H9 (cell line): ENCODE measurements around the gene SAMD8. TPM values are rescaled to one million over a fixed set of nuclear protein-coding genes. Genes with fewer than 3 reads are reported as not detected.

Experiments
- DNase-seq: peaks from one replicate; pipeline ENCODE4 v3.0.0-alpha.2; 2017
- H2AFZ ChIP-seq: one replicate; pipeline ENCODE4 v1.6.1; 2013; ENCODE audit warnings: mild to moderate bottlenecking, low read length, control low read depth, moderate library complexity
- H2AK5ac ChIP-seq: 2 replicates; pipeline ENCODE4 v1.6.1; 2013; ENCODE audit warnings: low read length, control low read depth, mixed read lengths; ENCODE audit not compliant: insufficient read length
- H2BK120ac ChIP-seq: one replicate; pipeline ENCODE4 v1.6.1; 2013; ENCODE audit warnings: low read depth, mild to moderate bottlenecking, low read length, control low read depth, inconsistent platforms; ENCODE audit not compliant: poor library complexity, severe bottlenecking
- H2BK12ac ChIP-seq: 2 replicates; pipeline ENCODE4 v1.6.1; 2013; ENCODE audit warnings: low read length, control low read depth, mixed read lengths, low read depth; ENCODE audit not compliant: insufficient read length
- H2BK15ac ChIP-seq: 2 replicates; pipeline ENCODE4 v1.6.1; 2013; ENCODE audit warnings: low read depth, low read length, control low read depth
- H2BK20ac ChIP-seq: one replicate; pipeline ENCODE4 v1.6.1; 2013; ENCODE audit warnings: low read depth, mild to moderate bottlenecking, low read length, control low read depth, inconsistent platforms; ENCODE audit not compliant: poor library complexity, severe bottlenecking
- H2BK5ac ChIP-seq: 2 replicates; pipeline ENCODE4 v1.6.1; 2013; ENCODE audit warnings: low read length, control low read depth, mixed read lengths; ENCODE audit not compliant: insufficient read length
- H3K14ac ChIP-seq: 2 replicates; pipeline ENCODE4 v1.6.1; 2013; ENCODE audit warnings: low read length, control low read depth; ENCODE audit not compliant: insufficient read depth
- H3K18ac ChIP-seq: 2 replicates; pipeline ENCODE4 v1.6.1; 2013; ENCODE audit warnings: low read depth, mild to moderate bottlenecking, mixed read lengths, low read length, control low read depth; ENCODE audit not compliant: insufficient read length
- H3K23ac ChIP-seq: 2 replicates; pipeline ENCODE4 v1.6.1; 2013; ENCODE audit warnings: low read length, control low read depth, mixed read lengths, low read depth; ENCODE audit not compliant: insufficient read length
- H3K23me2 ChIP-seq: 2 replicates; pipeline ENCODE4 v1.6.1; 2013; ENCODE audit warnings: low read depth, mild to moderate bottlenecking, mixed read lengths, low read length, control low read depth; ENCODE audit not compliant: insufficient read length, poor library complexity, severe bottlenecking
- H3K27ac ChIP-seq: 2 replicates; pipeline ENCODE4 v1.5.1; 2013; ENCODE audit warnings: low read length, control low read depth, mixed read lengths, low read depth; ENCODE audit not compliant: insufficient read length
- H3K27me3 ChIP-seq: 2 replicates; pipeline ENCODE4 v1.6.1; 2013; ENCODE audit warnings: low read length, control low read depth, inconsistent platforms; ENCODE audit not compliant: insufficient read depth
- H3K4ac ChIP-seq: 2 replicates; pipeline ENCODE4 v1.6.1; 2013; ENCODE audit warnings: low read depth, mild to moderate bottlenecking, control low read depth, inconsistent platforms, low read length, moderate library complexity
- H3K4me1 ChIP-seq: 2 replicates; pipeline ENCODE4 v1.6.1; 2013; ENCODE audit warnings: low read length, control low read depth, inconsistent platforms; ENCODE audit not compliant: insufficient read depth
- H3K4me2 ChIP-seq: 2 replicates; pipeline ENCODE4 v1.6.1; 2013; ENCODE audit warnings: low read length, control low read depth, mixed read lengths; ENCODE audit not compliant: insufficient read length, insufficient read depth
- H3K56ac ChIP-seq: 2 replicates; pipeline ENCODE4 v1.6.1; 2013; ENCODE audit warnings: low read depth, mild to moderate bottlenecking, mixed read lengths, low read length, control low read depth; ENCODE audit not compliant: insufficient read length
- H3K79me1 ChIP-seq: 2 replicates; pipeline ENCODE4 v1.6.1; 2013; ENCODE audit warnings: low read depth, mild to moderate bottlenecking, moderate library complexity, low read length, control low read depth, inconsistent platforms; ENCODE audit not compliant: insufficient read depth, poor library complexity, severe bottlenecking
- H3K79me2 ChIP-seq: 2 replicates; pipeline ENCODE4 v1.6.1; 2013; ENCODE audit warnings: low read length, control low read depth, inconsistent platforms; ENCODE audit not compliant: insufficient read depth
- H3K9ac ChIP-seq: 2 replicates; pipeline ENCODE4 v1.6.1; 2013; ENCODE audit warnings: low read length, control low read depth, mixed read lengths; ENCODE audit not compliant: insufficient read length; ENCODE audit errors: extremely low read depth
- H3K9me3 ChIP-seq: one replicate; pipeline ENCODE4 v1.6.1; 2013; ENCODE audit warnings: low read depth, low read length, inconsistent platforms; ENCODE audit not compliant: control insufficient read depth
- H3T11ph ChIP-seq: one replicate; pipeline ENCODE4 v1.6.1; 2013; ENCODE audit warnings: mild to moderate bottlenecking, low read length, control low read depth, inconsistent platforms
- H4K20me1 ChIP-seq: one replicate; pipeline ENCODE4 v1.6.1; 2013; ENCODE audit not compliant: control insufficient read depth, insufficient read length, insufficient read depth
- H4K5ac ChIP-seq: 2 replicates; pipeline ENCODE4 v1.6.1; 2013; ENCODE audit warnings: low read depth, mild to moderate bottlenecking, mixed read lengths, low read length, control low read depth; ENCODE audit not compliant: insufficient read length
- H4K8ac ChIP-seq: replicated peaks from 2 replicates; pipeline ENCODE4 v1.6.1; 2013; ENCODE audit warnings: low read length, control low read depth, mixed read lengths, low read depth; ENCODE audit not compliant: insufficient read length
- H4K91ac ChIP-seq: 2 replicates; pipeline ENCODE4 v1.6.1; 2013; ENCODE audit warnings: low read depth, mild to moderate bottlenecking, moderate library complexity, mixed read lengths, low read length, control low read depth; ENCODE audit not compliant: insufficient read length
- H3K27ac Mint-ChIP-seq, 3 experiments: 2 replicates in 2 of 3; 3 replicates in 1 of 3; pipeline ENCODE4 v1.8.0; 2020 to 2021; ENCODE audit warnings: mixed read lengths in 3 of 3, mild to moderate bottlenecking in 1 of 3, moderate library complexity in 1 of 3
- H3K27me3 Mint-ChIP-seq: 2 replicates; pipeline ENCODE4 v1.8.0; 2021; ENCODE audit warnings: low read depth, mild to moderate bottlenecking, moderate library complexity, mixed read lengths
- H3K36me3 Mint-ChIP-seq, 3 experiments: 2 replicates in 2 of 3; 3 replicates in 1 of 3; pipeline ENCODE4 v1.8.0; 2020 to 2021; ENCODE audit warnings: low read depth in 3 of 3, mixed read lengths in 3 of 3; ENCODE audit not compliant: insufficient read depth in 1 of 3
- H3K4me1 Mint-ChIP-seq, 2 experiments: 2 replicates each; pipeline ENCODE4 v1.8.0; 2020; ENCODE audit warnings: mixed read lengths in 2 of 2
- H3K4me3 Mint-ChIP-seq, 2 experiments: 2 replicates in 1 of 2; 3 replicates in 1 of 2; pipeline ENCODE4 v1.8.0; 2020 to 2021; ENCODE audit warnings: mild to moderate bottlenecking in 2 of 2, mixed read lengths in 2 of 2, moderate library complexity in 1 of 2
- H3K9me3 Mint-ChIP-seq, 2 experiments: 2 replicates in 1 of 2; 3 replicates in 1 of 2; pipeline ENCODE4 v1.8.0; 2020; ENCODE audit warnings: mild to moderate bottlenecking in 2 of 2, mixed read lengths in 2 of 2, moderate library complexity in 1 of 2
- WGBS: extraction: QIAGEN DNeasy Blood & Tissue Kit; methylation state at CpG from one replicate; pipeline ENCODE4 v1.1.7; 2013; ENCODE audit warnings: missing lambda C conversion rate, low lambda C conversion rate, mixed read lengths; ENCODE audit not compliant: insufficient read length; ENCODE audit errors: extremely low coverage; 5-methylcytosine and 5-hydroxymethylcytosine counted together
- total RNA-seq: library from RNA; stranded (reverse); gene quantifications from 2 replicates; pipeline ENCODE4 v1.2.1, GENCODE V29; 2021
- TF ChIP-seq, protein P1 (sequence below): fragments of 200-600 bp; sonication (generic); conservative IDR thresholded peaks from 3 replicates; pipeline ENCODE4 v1.8.0; 2021; ENCODE audit warnings: antibody characterized with exemption, mild to moderate bottlenecking

The SAMD8 gene
- total RNA-seq, 1 experiment from 2014 or later: 18.8 TPM

DNA sequence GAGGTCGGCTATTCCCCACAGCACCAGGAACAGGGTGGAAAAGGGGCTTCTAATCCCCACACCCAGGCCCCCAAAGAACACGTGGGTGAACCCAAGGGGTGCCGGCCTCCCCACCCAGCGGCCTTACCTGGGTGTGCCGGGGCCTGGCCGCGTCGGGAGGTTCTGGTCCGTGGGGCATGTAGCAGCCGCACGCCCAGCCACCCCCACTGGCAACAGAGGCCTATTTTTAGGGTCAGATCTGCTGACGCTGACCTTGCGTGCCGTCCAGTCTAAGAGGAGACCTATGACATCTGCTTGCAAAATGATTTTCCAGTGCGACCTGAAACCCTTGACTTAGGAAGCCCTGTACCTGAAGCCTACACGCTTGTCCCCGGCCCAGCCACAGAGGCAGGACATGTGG is 38.0 kb upstream of the SAMD8 start:
- Mint-ChIP-seq H3K4me3 (no peak overlapping the region), H3K36me3 (no peaks in the 10 kb centered on the region), H3K27ac (no peak overlapping the region), H3K9me3 (no peaks in the 10 kb centered on the region; a peak in 1 of 5 replicates), H3K27me3 (peaks cover 4% of the 10 kb centered on the region), H3K4me1 (peaks cover 28 to 31% of the 10 kb centered on the region in 2 experiments)
- no peak overlapping the region for H2BK15ac ChIP-seq
- no peak overlapping the region for H3K4ac ChIP-seq
- no peak overlapping the region for H3K14ac ChIP-seq
- H3K79me2 ChIP-seq: no peaks in the 10 kb centered on the region
- no peak overlapping the region for H3K27ac ChIP-seq
- no peak overlapping the region for H3T11ph ChIP-seq
- H2BK20ac ChIP-seq: no peak overlapping the region
- no peak overlapping the region for H2BK5ac ChIP-seq
- H3K23ac ChIP-seq: no peak overlapping the region
- no peaks in the 10 kb centered on the region for H3K23me2 ChIP-seq
- H3K79me1 ChIP-seq: no peaks in the 10 kb centered on the region
- H4K91ac ChIP-seq: no peak overlapping the region
- no peak overlapping the region for H4K8ac ChIP-seq
- H2BK12ac ChIP-seq: no peak overlapping the region
- H3K18ac ChIP-seq: no peak overlapping the region
- H3K9ac ChIP-seq: no peak overlapping the region
- H4K5ac ChIP-seq: no peak overlapping the region
- H3K9me3 ChIP-seq: no peaks in the 10 kb centered on the region
- no peaks in the 10 kb centered on the region for H4K20me1 ChIP-seq
- H3K56ac ChIP-seq: no peak overlapping the region
- H3K4me2 ChIP-seq: no peak overlapping the region
- WGBS: no CpG with 5 or more reads among the region's 17 CpGs
- no peak overlapping the region for H2AK5ac ChIP-seq
- peaks cover 7% of the 10 kb centered on the region for H3K4me1 ChIP-seq
- H2BK120ac ChIP-seq: no peak overlapping the region
- no peak for DNase-seq
- H2AFZ ChIP-seq: no peak overlapping the region
- H3K27me3 ChIP-seq: no peaks in the 10 kb centered on the region
- TF ChIP-seq, protein P1, sequence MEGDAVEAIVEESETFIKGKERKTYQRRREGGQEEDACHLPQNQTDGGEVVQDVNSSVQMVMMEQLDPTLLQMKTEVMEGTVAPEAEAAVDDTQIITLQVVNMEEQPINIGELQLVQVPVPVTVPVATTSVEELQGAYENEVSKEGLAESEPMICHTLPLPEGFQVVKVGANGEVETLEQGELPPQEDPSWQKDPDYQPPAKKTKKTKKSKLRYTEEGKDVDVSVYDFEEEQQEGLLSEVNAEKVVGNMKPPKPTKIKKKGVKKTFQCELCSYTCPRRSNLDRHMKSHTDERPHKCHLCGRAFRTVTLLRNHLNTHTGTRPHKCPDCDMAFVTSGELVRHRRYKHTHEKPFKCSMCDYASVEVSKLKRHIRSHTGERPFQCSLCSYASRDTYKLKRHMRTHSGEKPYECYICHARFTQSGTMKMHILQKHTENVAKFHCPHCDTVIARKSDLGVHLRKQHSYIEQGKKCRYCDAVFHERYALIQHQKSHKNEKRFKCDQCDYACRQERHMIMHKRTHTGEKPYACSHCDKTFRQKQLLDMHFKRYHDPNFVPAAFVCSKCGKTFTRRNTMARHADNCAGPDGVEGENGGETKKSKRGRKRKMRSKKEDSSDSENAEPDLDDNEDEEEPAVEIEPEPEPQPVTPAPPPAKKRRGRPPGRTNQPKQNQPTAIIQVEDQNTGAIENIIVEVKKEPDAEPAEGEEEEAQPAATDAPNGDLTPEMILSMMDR: no peak
